ENCODE results near the gene TRMT2A. TPM values are rescaled to one million over a fixed set of nuclear protein-coding genes. Genes with fewer than 3 reads are reported as not detected.

TRMT2A gene
- polyA plus RNA-seq, 4 donors: 40.2 to 65.5 (median 58.0) TPM

DNA sequence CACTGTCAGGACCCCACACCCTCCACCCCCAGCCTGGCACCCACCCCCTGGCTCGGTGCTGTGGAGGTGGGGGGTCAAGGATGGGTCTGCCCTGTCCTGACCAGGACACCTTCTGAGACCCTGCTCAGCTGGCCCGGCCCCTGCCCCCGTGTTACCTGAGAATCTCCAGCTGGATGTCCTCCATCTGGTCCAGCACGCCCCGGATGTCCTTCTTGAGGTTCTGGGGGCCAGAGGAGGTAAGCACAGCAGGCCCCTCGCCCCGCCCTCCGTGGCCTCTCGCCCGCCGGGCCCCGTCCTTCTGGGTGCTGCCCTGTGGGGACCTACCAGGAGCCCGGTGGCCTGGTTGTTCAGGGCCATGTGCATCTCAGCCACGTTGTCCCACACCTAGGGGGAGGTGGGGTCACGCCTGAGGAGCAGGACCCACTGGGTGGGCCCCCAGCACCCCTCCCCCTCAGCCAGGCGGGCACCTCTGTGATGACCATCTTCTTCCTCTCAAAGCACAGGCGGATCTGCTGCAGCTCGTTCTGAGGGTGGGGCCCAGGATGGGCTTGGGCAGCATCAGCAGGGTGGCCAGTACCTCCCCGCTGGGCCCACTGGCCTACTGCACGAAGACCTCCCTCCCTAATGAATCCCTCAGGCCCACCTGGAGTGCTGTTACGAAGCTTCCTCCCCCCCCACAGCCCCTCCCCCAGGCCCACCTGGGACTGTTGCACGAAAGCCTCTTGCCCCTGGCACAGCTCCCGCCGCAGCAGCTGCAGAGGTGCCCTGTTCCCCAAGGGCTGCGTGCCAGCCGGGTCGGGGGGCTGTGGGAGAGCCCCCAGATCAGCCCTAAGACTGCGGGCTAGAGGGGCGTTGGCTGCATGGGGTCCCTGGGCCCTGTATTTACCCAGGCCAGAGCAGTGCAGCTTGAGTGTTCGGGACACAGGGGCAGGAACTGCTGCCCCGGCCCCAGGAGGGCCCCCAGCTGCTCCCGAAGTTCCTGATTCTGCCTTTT, 32.5 kb upstream of the TRMT2A start:
- no peak for DNase-seq (ENCODE audit: low read depth in 4 of 4, low spot score in 2 of 4)

DNA sequence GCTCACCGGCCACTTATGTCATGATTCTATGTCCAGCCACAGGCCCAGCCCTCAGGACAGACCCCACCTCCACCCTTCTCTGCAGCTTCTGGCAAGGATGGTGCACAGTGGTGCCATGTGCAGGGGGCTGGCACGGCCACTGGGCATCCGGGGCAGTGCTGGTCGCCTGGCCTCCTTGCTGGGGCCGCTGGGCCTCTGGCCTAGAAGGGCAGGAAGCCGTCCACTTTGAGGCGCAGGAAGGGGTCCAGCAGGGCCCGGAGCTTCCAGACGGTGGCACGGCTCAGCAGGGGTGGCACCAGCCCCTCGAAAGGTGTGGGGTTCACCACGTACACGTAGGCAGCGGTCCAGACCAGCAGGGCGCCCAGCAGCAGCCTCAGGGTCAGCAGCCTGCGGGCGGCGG, 31.4 kb upstream of the TRMT2A start:
- no peak for DNase-seq (ENCODE audit: low read depth in 4 of 4, low spot score in 2 of 4)

GRCh38 chr22:20147237-20147988, 30.4 kb upstream of the TRMT2A start:
- no peak for DNase-seq (ENCODE audit: low read depth in 4 of 4, low spot score in 2 of 4)

DNA sequence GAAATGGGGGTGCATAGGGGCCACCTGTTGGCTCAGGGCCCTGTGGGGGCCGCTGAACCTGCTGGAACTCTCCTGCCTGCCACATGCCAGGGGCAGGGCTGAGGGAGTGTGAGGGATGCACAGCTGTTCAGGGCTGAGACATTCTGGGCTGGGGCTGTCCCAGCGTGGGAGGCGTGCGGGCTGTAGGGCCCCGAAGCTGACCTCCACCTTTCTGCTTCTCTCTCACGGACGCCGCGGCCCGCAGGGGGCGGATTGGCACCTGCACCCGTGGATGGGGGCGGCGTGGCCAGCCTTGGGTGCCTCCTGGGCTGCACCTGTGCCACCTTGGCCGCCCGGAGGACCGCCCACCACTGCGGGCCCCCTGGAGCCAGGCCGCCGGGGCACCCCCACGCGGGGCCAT, 29.8 kb upstream of the TRMT2A start:
- DNase-seq (ENCODE audit: low read depth in 4 of 4, low spot score in 2 of 4): no peak

- DNase-seq (ENCODE audit: low read depth in 4 of 4, low spot score in 2 of 4): no peak
Measured at GRCh38 chr22:20145832-20146223, 28.8 kb upstream of the TRMT2A start.

DNA sequence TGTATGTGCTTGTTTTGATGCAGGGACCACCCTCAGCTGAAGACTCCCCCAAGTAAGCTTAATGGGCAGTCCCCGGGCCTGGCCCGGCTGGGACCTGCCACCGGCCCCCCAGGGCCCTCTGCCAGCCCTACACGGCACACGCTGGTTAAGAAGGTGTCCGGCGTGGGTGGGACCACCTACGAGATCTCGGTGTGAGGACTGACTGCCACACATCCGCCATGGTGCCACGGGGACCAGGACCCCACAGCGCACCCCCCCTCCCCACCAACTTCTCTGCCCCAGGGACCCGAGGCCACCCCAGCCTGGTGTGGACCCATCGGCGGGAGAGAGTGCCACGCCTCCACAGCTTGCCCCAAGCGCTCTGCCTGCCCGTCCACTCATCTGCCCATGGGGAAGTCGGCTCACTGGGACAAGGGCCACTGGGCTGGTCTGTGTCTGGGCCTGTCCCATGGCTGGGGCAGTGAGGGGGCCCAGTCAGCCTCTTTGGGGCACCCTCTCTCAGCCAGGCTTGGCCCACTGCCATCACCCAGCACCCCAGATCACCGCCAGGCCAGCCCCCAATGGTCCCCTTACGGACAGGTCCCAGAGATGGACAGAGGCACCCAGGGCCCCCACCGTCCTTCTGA, 28.3 kb upstream of the TRMT2A start:
- no peak for DNase-seq (ENCODE audit: low read depth in 4 of 4, low spot score in 2 of 4)

DNA sequence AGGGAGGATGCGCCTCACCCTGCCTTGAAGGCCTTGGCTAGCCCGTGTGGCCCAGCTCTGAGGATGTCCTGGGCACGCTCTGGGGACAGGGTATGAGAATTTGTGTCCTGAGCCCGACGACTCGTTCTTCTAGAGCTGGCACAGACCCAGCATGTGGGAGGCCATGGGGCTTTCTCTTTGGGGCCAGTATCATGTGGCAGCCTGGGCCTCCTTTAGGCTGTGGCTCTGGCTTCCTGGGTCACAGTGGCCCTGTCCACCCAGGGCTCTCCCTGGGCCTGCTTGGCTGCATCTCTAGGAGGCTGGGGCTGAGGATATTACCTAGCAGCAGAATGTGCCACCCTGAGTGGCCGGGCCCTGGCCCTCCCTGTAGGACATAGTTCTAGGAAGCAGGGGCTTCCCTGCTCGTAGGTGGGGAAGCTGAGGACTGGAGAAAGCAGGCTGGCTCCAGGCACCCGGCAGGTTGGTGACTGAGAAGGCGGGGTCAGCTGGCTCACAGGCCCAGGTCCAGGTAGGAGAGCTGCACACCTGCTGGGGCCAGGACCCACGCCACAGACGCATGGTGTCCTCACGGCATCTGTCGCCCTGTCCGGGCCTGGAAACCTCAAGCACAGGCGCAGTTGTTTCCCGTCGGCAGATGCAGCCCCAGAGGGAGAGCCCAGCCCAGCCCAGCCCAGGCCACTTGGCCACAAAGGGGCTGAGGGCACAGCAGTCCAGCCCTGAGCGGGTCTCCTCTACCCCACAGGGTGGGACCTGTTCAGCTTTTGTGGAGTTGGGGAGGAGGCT, 27.0 kb upstream of the TRMT2A start:
- DNase-seq (ENCODE audit: low read depth in 4 of 4, low spot score in 2 of 4): no peak

DNA sequence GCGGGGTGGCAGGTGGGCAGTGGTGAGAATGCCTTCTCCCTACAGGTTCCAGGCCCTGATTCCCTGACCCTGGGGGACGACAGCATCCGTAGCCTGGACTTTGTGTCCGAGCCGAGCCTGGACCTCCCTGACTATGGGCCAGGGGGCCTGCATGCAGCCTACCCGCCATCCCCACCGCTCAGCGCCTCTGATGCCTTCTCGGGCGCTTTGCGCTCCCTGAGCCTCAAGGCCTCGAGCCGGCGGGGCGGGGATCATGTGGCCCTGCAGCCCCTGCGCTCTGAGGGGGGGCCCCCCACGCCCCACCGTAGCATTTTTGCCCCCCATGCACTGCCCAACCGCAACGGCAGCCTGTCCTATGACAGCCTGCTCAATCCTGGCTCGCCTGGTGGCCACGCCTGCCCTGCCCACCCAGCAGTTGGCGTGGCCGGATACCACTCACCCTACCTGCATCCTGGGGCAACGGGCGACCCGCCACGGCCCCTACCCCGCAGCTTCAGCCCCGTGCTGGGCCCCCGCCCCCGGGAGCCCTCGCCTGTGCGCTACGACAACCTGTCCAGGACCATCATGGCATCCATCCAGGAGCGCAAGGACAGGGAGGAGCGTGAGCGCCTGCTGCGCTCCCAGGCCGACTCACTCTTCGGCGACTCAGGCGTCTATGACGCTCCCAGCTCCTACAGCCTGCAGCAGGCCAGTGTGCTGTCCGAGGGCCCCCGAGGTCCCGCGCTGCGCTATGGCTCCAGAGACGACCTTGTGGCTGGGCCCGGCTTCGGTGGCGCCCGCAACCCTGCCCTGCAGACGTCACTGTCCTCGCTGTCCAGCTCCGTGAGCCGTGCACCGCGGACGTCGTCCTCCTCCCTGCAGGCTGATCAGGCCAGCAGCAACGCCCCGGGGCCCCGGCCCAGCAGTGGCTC, 25.9 kb upstream of the TRMT2A start:
- DNase-seq (ENCODE audit: low read depth in 4 of 4, low spot score in 2 of 4): no peak

GRCh38 chr22:20141186-20142077, 24.4 kb upstream of the TRMT2A start:
- no peak for DNase-seq (ENCODE audit: low read depth in 4 of 4, low spot score in 2 of 4)

DNA sequence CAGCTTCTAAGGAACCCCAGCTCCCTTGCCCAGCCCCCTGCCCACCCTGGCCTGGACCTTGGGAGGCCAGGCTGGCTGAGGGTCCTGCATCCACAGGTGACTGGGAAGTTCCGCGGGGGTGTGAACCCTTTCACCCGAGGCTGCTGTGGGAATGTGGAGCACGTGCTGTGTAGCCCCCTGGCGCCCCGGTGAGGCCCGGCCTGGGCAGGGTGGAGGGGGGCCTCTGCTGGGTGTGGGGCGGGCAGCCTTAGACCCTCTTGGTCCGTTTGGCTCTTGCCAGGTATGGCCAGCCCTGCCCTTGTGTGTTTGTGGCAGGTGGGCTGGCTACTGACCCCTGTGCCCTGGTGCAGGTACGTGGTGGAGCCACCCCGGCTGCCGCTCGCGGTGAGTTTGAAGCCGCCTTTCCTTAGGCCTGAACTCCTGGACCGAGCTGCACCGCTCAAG, 23.5 kb upstream of the TRMT2A start:
- DNase-seq (ENCODE audit: low read depth in 4 of 4, low spot score in 2 of 4): no peak

DNA sequence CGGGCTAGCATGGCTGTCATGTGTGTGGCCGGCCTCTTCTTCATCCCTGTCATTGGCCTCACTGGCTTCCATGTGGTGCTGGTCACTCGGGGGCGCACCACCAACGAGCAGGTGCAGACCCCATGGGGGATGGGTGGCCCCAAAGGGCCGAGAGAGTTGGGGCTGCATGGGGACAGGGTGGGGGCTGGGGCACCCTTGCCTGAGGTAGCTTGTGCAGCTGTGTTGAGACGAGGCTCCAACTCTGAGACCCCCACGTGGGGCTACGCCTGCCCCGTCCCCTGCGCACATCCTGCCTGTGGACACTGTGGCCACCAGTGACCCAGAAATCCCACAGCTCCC, 23.1 kb upstream of the TRMT2A start:
- DNase-seq (ENCODE audit: low read depth in 4 of 4, low spot score in 2 of 4): no peak

DNA sequence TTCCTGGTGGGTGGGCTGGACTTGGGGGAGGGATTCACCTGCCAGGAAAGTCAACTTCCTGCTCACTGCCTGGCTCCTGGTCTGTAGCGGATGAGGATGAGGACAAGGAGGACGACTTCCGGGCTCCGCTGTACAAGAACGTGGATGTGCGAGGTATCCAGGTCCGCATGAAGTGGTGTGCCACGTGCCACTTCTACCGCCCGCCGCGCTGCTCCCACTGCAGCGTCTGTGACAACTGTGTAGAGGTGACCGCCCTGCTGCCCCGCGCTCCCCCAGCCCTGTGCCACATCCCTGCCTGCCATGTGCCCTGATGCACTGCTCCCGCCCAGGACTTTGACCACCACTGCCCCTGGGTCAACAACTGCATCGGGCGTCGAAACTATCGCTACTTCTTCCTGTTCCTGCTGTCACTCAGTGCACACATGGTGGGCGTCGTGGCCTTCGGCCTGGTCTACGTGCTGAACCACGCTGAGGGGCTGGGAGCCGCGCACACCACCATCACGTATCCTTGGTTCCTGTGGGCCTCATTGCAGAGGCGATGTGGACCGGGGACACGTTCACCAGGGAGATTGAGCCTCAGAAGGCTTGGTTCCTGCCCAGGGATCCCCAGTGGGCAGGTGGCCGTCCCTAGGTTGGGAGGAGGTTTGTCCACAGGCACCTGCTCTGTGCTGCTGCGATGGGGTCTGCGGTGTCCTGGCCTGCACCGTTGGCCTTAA, 22.5 kb upstream of the TRMT2A start:
- DNase-seq (ENCODE audit: low read depth in 4 of 4, low spot score in 2 of 4): no peak

DNA sequence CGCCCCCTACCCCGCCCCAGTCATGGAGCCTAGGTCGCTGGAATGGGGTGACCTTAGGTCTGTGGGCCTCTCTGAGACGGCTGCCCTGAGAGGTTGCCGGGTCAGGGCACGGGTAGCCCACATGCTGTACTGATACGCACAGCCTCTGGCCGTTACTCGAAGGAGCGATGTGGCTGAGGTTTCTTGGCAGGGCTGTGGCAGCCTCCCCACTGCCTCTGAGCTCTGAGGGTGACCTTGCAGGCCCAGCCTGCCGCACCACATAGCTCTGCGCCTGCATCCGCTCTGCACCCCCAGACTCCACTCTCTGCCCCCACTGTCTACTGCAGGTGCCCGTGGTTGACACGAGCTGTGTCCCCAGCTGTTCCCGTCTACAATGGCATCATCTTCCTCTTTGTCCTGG, 21.8 kb upstream of the TRMT2A start:
- DNase-seq (ENCODE audit: low read depth in 4 of 4, low spot score in 2 of 4): no peak

DNA sequence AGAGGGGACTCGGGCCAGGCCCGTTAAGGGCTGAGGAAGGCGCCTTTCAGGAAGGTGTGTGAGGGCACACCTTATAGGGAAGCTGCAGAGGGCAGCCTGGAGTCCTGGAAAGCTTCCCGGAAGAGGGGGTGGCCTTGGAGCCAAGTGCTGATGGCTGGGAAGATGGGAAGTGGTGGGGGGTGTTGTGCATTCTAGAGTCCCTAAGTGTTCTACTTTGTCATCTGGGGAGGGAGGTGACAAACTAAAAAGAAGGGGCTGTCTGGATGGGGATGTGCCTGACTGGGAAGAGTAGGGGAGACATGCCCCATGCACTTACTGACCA, 21.4 kb upstream of the TRMT2A start:
- no peak for DNase-seq (ENCODE audit: low read depth in 4 of 4, low spot score in 2 of 4)

DNA sequence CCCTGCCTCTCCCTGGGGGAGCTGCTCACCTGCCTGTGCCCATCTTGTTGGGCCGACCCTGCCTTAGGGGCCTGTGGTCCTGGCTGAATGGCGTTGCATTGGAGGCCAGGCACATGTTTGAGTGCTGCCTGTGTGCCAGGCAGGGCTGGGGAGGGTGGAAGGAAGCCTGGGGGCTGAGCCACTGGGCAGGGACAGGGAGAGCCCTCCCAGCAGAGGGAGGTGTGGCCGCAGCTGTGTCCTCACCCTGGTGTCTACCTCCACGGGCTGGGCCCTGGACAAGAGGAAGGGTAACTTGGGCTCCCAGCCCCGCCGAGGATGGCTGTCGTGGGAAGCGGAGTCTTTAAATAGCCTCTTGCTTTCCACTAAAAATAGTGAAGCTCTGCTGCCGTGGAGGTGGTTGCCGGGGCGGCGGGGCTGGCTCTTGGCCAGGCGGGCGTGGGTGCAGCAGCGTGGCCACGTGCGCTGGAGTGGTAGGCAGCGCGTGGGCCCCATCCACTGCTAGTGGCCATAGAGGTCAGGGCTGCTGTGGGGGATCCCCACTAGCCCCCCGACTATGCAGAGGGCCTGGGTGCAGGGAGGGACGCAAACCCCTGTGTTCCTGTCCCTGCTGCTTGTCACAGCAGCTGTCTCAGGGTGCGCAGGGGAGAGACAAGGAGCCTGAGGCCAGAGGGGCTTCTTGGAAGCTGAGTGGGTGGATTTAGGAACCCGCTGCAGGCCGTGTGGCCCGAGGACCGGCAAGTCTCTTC, 20.8 kb upstream of the TRMT2A start:
- no peak for DNase-seq (ENCODE audit: low read depth in 4 of 4, low spot score in 2 of 4)

- DNase-seq (ENCODE audit: low read depth in 4 of 4, low spot score in 2 of 4): no peak
Measured at GRCh38 chr22:20137113-20137512, 20.1 kb upstream of the TRMT2A start.

DNA sequence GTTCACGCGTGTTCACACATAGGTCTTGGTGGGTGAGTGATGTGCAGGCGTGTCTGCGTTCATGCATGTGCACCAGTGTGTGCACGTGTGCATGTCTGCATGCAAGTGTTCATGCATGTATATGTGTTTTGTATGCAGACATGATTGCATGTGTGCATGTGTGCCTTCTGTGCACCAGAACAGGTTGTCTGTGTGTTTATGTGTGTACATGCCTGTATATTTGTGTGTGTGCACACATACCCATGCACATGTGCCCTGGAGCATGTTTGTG, 19.5 kb upstream of the TRMT2A start:
- no peak for DNase-seq (ENCODE audit: low read depth in 4 of 4, low spot score in 2 of 4)
